PC-9 (cell line): ENCODE measurements around the gene HEPACAM. TPM values are rescaled to one million over a fixed set of nuclear protein-coding genes. Genes with fewer than 3 reads are reported as not detected.

Experiments used
- BruUV-seq: library from RNA; stranded (reverse); fragments of 400-500 nt; replicated peaks from 2 replicates; lab custom pipeline; 2021; lab: Mats Ljungman, UMichigan
- CTCF ChIA-PET: fragments of 300-600 bp; sonication (Branson Sonifier 250); formaldehyde crosslinking; loops from one replicate; lab custom pipeline; 2022; ENCODE audit warnings: antibody characterized with exemption; lab: Charles Lee
- POLR2A ChIA-PET: fragments of 300-600 bp; sonication (Branson Sonifier 250); formaldehyde crosslinking; loops from one replicate; lab custom pipeline; 2022; ENCODE audit warnings: antibody characterized with exemption; ENCODE audit not compliant: unreplicated experiment; lab: Charles Lee
- DNase-seq, 2 experiments: peaks; one replicate each; pipeline versions ENCODE4 v3.0.0 to v3.0.0-alpha.2; 2015 to 2022; ENCODE audit warnings: mixed read lengths in 1 of 2
- H2AFZ ChIP-seq: fragments of 200-600 bp; sonication (generic); 2 replicates; pipeline ENCODE4 v1.8.1; 2017; ENCODE audit warnings: antibody characterized with exemption
- H3F3A ChIP-seq: fragments of 200-600 bp; sonication (generic); 2 replicates; pipeline ENCODE4 v1.8.1; 2017; ENCODE audit warnings: antibody characterized with exemption, mild to moderate bottlenecking, low read depth; ENCODE audit not compliant: insufficient read depth
- H3K27ac ChIP-seq: fragments of 200-600 bp; sonication (generic); 2 replicates; pipeline ENCODE4 v1.6.1; 2016; ENCODE audit warnings: mixed run types
- H3K27me3 ChIP-seq: fragments of 200-600 bp; sonication (generic); 2 replicates; pipeline ENCODE4 v1.6.1; 2016; ENCODE audit warnings: low read depth, mixed run types; ENCODE audit not compliant: insufficient read depth
- H3K36me3 ChIP-seq: fragments of 200-600 bp; sonication (generic); 2 replicates; pipeline ENCODE4 v1.6.1; 2016; ENCODE audit warnings: low read depth, mixed run types
- H3K4me1 ChIP-seq: fragments of 200-600 bp; sonication (generic); replicated peaks from 2 replicates; pipeline ENCODE4 v1.6.1; 2016; ENCODE audit warnings: mixed run types; ENCODE audit not compliant: insufficient read depth
- H3K4me2 ChIP-seq: fragments of 200-600 bp; sonication (generic); 2 replicates; pipeline ENCODE4 v1.6.1; 2017; ENCODE audit warnings: mixed run types
- H3K4me3 ChIP-seq: fragments of 200-600 bp; sonication (generic); 2 replicates; pipeline ENCODE4 v1.6.1; 2016; ENCODE audit warnings: mixed run types
- H3K79me2 ChIP-seq: fragments of 200-600 bp; sonication (generic); 2 replicates; pipeline ENCODE4 v1.6.1; 2017; ENCODE audit warnings: low read depth, mixed run types
- H3K9me2 ChIP-seq: fragments of 200-600 bp; sonication (generic); 2 replicates; pipeline ENCODE4 v1.8.1; 2017; ENCODE audit warnings: mild to moderate bottlenecking; ENCODE audit not compliant: insufficient read depth
- H3K9me3 ChIP-seq: fragments of 200-600 bp; sonication (generic); 2 replicates; pipeline ENCODE4 v1.8.1; 2016; ENCODE audit warnings: low read depth; ENCODE audit not compliant: insufficient read depth
- H4K20me1 ChIP-seq: fragments of 200-600 bp; sonication (generic); 2 replicates; pipeline ENCODE4 v1.8.1; 2017; ENCODE audit not compliant: insufficient read depth
- CTCF ChIP-seq: fragments of 200-600 bp; sonication (generic); conservative IDR thresholded peaks from 2 replicates; pipeline ENCODE4 v1.6.1; 2017; ENCODE audit warnings: mixed run types, antibody characterized with exemption, mild to moderate bottlenecking, moderate library complexity
- EZH2 ChIP-seq: fragments of 200-600 bp; sonication (generic); IDR thresholded peaks from 2 replicates; pipeline ENCODE4 v1.8.0; 2017; ENCODE audit warnings: antibody characterized with exemption, low read depth
- intact Hi-C: fragments of 100-400 bp; cut with micrococcal nuclease; formaldehyde crosslinking; loops from one replicate; pipeline ENCODE4 v1.10.0; 2022; ENCODE audit not compliant: unreplicated experiment
- total RNA-seq: library from RNA; stranded (reverse); gene quantifications from 2 replicates; pipeline ENCODE4 v1.2.3, GENCODE V29; 2021

The HEPACAM gene
- total RNA-seq, 1 experiment from 2014 or later: not detected

DNA sequence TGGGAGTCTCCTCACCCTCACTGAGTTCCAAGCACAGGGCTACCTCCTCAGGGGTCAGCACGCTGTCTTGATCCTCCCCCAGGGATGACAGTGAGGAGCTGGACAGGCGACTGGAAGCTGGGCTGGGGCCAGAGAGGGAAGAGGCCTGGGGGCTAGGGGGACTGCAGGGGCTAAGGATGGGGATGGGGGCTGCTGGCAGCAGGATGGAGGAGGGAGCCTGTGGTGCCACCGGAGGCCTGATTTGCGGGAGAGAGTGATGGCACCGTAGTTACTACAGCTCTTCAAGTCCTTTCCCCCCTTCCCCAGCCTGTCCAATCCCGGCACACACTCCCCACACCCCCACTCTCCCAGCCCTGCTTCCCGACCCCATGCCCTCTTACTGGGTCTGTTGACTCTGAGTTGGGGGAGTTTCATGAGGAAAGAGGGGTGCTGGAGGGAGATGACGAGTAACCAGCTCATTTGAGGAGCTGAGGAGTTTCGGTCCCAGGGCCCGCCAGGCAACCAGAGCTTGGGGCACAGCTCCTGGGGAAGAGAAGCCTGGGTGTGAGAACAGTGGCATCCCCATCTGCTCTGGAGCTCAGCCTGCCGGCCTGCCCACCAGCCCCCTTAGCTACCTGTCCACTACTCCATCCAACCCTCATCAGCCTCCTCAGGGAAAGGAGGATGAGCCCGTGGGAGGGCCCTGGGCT is 48.7 kb downstream of the HEPACAM start:
- Histone ChIP-seq H3K27ac (no peak overlapping the region), H2AFZ (no peak overlapping the region), H3F3A (no peaks in the 10 kb centered on the region), H3K9me2 (no peaks in the 10 kb centered on the region), H4K20me1 (no peaks in the 10 kb centered on the region), H3K4me2 (no peak overlapping the region), H3K27me3 (peaks cover 37% of the 10 kb centered on the region), H3K36me3 (no peaks in the 10 kb centered on the region), H3K9me3 (no peaks in the 10 kb centered on the region), H3K79me2 (no peaks in the 10 kb centered on the region), H3K4me1 (no peaks in the 10 kb centered on the region), H3K4me3 (no peak overlapping the region)
- ChIA-PET POLR2A (no interaction called here), CTCF (no interaction called here)
- DNase-seq: no peak
- BruUV-seq: no TSS peak
- intact Hi-C loops: loop anchor here (10.0 kb wide), 1 partner anchor 678 kb away; the partner anchor contains the start of gene EI24
- no peak for TF ChIP-seq CTCF
- TF ChIP-seq EZH2: no peak

- no peaks in the 10 kb centered on the region for H3F3A ChIP-seq
- TF ChIP-seq EZH2: no peak
- TF ChIP-seq CTCF: no peak
- POLR2A ChIA-PET: no interaction called here
- intact Hi-C loops: loop anchor here (10.0 kb wide), 1 partner anchor 678 kb away; the partner anchor contains the start of gene EI24
- H2AFZ ChIP-seq: no peak overlapping the region
- H3K36me3 ChIP-seq: no peaks in the 10 kb centered on the region
- no peak overlapping the region for H3K4me2 ChIP-seq
- H3K27ac ChIP-seq: no peak overlapping the region
- H3K4me1 ChIP-seq: no peaks in the 10 kb centered on the region
- no peak overlapping the region for H3K4me3 ChIP-seq
- no TSS peak for BruUV-seq
- no peaks in the 10 kb centered on the region for H3K79me2 ChIP-seq
- no peaks in the 10 kb centered on the region for H4K20me1 ChIP-seq
- DNase-seq: no peak
- CTCF ChIA-PET: no interaction called here
- no peaks in the 10 kb centered on the region for H3K9me2 ChIP-seq
- peaks cover 37% of the 10 kb centered on the region for H3K27me3 ChIP-seq
- H3K9me3 ChIP-seq: no peaks in the 10 kb centered on the region
Observed at GRCh38 chr11:124886476-124886875, 49.4 kb downstream of the HEPACAM start.

DNA sequence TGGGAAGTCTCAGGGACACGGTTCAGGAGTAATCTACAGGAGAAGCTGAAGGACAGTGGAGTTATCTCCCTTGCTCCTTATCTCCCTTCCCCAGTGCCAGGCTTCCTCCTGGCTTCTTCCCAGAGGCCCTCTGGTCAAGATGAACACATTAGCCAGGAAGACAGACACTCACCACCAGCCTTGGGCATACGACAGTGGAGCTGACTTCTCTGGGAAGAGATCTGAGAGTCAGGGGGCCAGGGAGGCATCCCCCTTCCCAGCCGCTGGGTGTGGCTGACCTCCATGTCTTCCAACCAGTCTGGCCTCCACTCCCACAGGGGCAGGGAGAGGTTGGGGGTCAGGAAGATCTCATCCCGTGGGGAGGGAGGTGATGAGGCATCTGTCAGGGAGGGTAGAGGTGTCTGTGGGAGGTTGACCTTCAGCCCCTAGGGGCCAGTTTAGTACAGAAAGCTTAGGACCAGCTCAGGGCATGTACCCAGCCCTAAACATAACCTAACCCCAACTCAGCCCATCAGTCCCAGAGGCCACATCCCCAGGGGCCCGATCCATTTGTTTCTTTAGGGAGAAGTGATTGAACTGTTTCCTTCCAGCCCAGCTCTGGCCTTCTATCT is 50.9 kb downstream of the HEPACAM start:
- TF ChIP-seq EZH2: no peak
- Histone ChIP-seq H3K4me2 (no peak overlapping the region), H3K27me3 (peaks cover 38% of the 10 kb centered on the region), H4K20me1 (no peaks in the 10 kb centered on the region), H3K9me3 (no peaks in the 10 kb centered on the region), H3K4me3 (no peak overlapping the region), H3K4me1 (no peaks in the 10 kb centered on the region), H2AFZ (no peak overlapping the region), H3K9me2 (no peaks in the 10 kb centered on the region), H3F3A (no peaks in the 10 kb centered on the region), H3K36me3 (no peaks in the 10 kb centered on the region), H3K79me2 (no peaks in the 10 kb centered on the region), H3K27ac (no peak overlapping the region)
- no peak for DNase-seq
- BruUV-seq: no TSS peak
- intact Hi-C loops: loop anchor here (10.0 kb wide), 1 partner anchor 680 kb away; the partner anchor contains the start of gene EI24
- POLR2A ChIA-PET: no interaction called here
- CTCF ChIA-PET: no interaction called here
